Smooth muscle cell (in vitro differentiated cells): ENCODE results near the gene MMRN1. TPM values are rescaled to one million over a fixed set of nuclear protein-coding genes. Genes with fewer than 3 reads are reported as not detected.

Source experiments
- DNase-seq: peaks from one replicate; lab custom pipeline; 2025; ENCODE audit not compliant: unreplicated experiment; lab: John Stamatoyannopoulos, UW
- H2AFZ ChIP-seq: fragments of 200-600 bp; sonication (generic); 2 replicates; pipeline ENCODE4 v1.6.0; 2016; ENCODE audit warnings: antibody characterized with exemption, low read depth, mild to moderate bottlenecking
- H3F3A ChIP-seq: fragments of 200-600 bp; sonication (generic); 2 replicates; pipeline ENCODE4 v1.6.0; 2017; ENCODE audit warnings: antibody characterized with exemption, low read depth
- H3K27ac ChIP-seq: fragments of 200-600 bp; sonication (generic); 2 replicates; pipeline ENCODE4 v1.5.1; 2016; ENCODE audit warnings: low read depth, mild to moderate bottlenecking
- H3K27me3 ChIP-seq: fragments of 200-600 bp; sonication (generic); 2 replicates; pipeline ENCODE4 v1.6.1; 2016; ENCODE audit warnings: low read depth, mild to moderate bottlenecking
- H3K36me3 ChIP-seq: fragments of 200-600 bp; sonication (generic); 2 replicates; pipeline ENCODE4 v1.5.1; 2016; ENCODE audit warnings: low read depth
- H3K4me1 ChIP-seq: fragments of 200-600 bp; sonication (generic); 2 replicates; pipeline ENCODE4 v1.5.1; 2016; ENCODE audit warnings: low read depth
- H3K4me2 ChIP-seq: fragments of 200-600 bp; sonication (generic); 2 replicates; pipeline ENCODE4 v1.6.0; 2016; ENCODE audit warnings: mild to moderate bottlenecking
- H3K4me3 ChIP-seq: fragments of 200-600 bp; sonication (generic); 2 replicates; pipeline ENCODE4 v1.5.1; 2016; ENCODE audit warnings: mild to moderate bottlenecking
- H3K79me2 ChIP-seq: fragments of 200-600 bp; sonication (generic); 2 replicates; pipeline ENCODE4 v1.6.0; 2016; ENCODE audit warnings: low read depth, mild to moderate bottlenecking
- H3K9ac ChIP-seq: fragments of 200-600 bp; sonication (generic); 2 replicates; pipeline ENCODE4 v1.6.0; 2016; ENCODE audit warnings: low read depth
- H3K9me3 ChIP-seq: fragments of 200-600 bp; sonication (generic); replicated peaks from 2 replicates; pipeline ENCODE4 v1.5.1; 2016; ENCODE audit warnings: low read depth
- H4K20me1 ChIP-seq: fragments of 200-600 bp; sonication (generic); 2 replicates; pipeline ENCODE4 v1.6.0; 2016; ENCODE audit warnings: low read depth
- CTCF ChIP-seq: fragments of 200-600 bp; sonication (generic); IDR thresholded peaks from 2 replicates; pipeline ENCODE4 v1.5.1; 2017; ENCODE audit warnings: borderline replicate concordance, mild to moderate bottlenecking, antibody characterized with exemption; ENCODE audit not compliant: insufficient read depth, poor library complexity, severe bottlenecking
- WGBS: methylation state at CpG from one replicate; pipeline ENCODE4 v1.1.7; 2016; ENCODE audit warnings: low lambda C conversion rate; 5-methylcytosine and 5-hydroxymethylcytosine counted together
- polyA plus RNA-seq: library from polyadenylated mRNA; unstranded; fragments of >200 nt; fragmentation: Nextera tagmentation; extraction: Ambion mirVana; gene quantifications from 2 replicates; pipeline ENCODE4 v1.2.1, GENCODE V29; 2016
- total RNA-seq: library from RNA; depleted of rRNA; stranded (reverse); fragments of >200 nt; gene quantifications from 2 replicates; pipeline ENCODE4 v1.2.3, GENCODE V29; 2014

MMRN1 gene
- total and polyA plus RNA-seq, 2 experiments from 2014 or later: 0.04 TPM; not detected in 1

- TF ChIP-seq CTCF: no peak
- Histone ChIP-seq H3K9me3 (no peaks in the 10 kb centered on the region), H3K27ac (no peak overlapping the region), H3K36me3 (no peaks in the 10 kb centered on the region), H2AFZ (no peak overlapping the region), H3K4me1 (no peaks in the 10 kb centered on the region), H3K4me2 (no peak overlapping the region), H3K79me2 (no peaks in the 10 kb centered on the region), H3K27me3 (no peaks in the 10 kb centered on the region), H3K4me3 (no peak overlapping the region), H4K20me1 (no peaks in the 10 kb centered on the region), H3K9ac (no peak overlapping the region), H3F3A (no peaks in the 10 kb centered on the region)
- no peak for DNase-seq
- WGBS: 82% methylated on average over 5 of the region's 5 CpGs
Observed at GRCh38 chr4:89860971-89861370, 33.7 kb upstream of the MMRN1 start.

- no peak for TF ChIP-seq CTCF
- Histone ChIP-seq H3K9me3 (no peaks in the 10 kb centered on the region), H3K4me3 (no peak overlapping the region), H3K9ac (no peak overlapping the region), H3F3A (no peaks in the 10 kb centered on the region), H3K4me1 (no peaks in the 10 kb centered on the region), H3K36me3 (no peaks in the 10 kb centered on the region), H4K20me1 (no peaks in the 10 kb centered on the region), H3K27ac (no peak overlapping the region), H3K27me3 (no peaks in the 10 kb centered on the region), H3K79me2 (no peaks in the 10 kb centered on the region), H2AFZ (no peak overlapping the region), H3K4me2 (no peak overlapping the region)
- no peak for DNase-seq
- 93% methylated on average over 5 of the region's 5 CpGs for WGBS
Observed at GRCh38 chr4:89863533-89863932, 31.1 kb upstream of the MMRN1 start.

GRCh38 chr4:89868276-89868675 is 26.4 kb upstream of the MMRN1 start:
- H3F3A ChIP-seq: no peaks in the 10 kb centered on the region
- no peak overlapping the region for H3K4me3 ChIP-seq
- H3K4me1 ChIP-seq: no peaks in the 10 kb centered on the region
- no peaks in the 10 kb centered on the region for H3K36me3 ChIP-seq
- no peak for DNase-seq
- H3K9ac ChIP-seq: no peak overlapping the region
- no peaks in the 10 kb centered on the region for H4K20me1 ChIP-seq
- no peak overlapping the region for H3K4me2 ChIP-seq
- no peaks in the 10 kb centered on the region for H3K27me3 ChIP-seq
- TF ChIP-seq CTCF: no peak
- no peak overlapping the region for H2AFZ ChIP-seq
- no peaks in the 10 kb centered on the region for H3K79me2 ChIP-seq
- H3K27ac ChIP-seq: no peak overlapping the region
- no peaks in the 10 kb centered on the region for H3K9me3 ChIP-seq

GRCh38 chr4:89868999-89869589 is 25.6 kb upstream of the MMRN1 start:
- no peaks in the 10 kb centered on the region for H3K79me2 ChIP-seq
- no peak overlapping the region for H3K4me3 ChIP-seq
- no peaks in the 10 kb centered on the region for H3K9me3 ChIP-seq
- H3K9ac ChIP-seq: no peak overlapping the region
- H3K4me2 ChIP-seq: no peak overlapping the region
- peak; percentile 64 for TF ChIP-seq CTCF
- DNase-seq: no peak
- no peaks in the 10 kb centered on the region for H3F3A ChIP-seq
- H4K20me1 ChIP-seq: no peaks in the 10 kb centered on the region
- no peak overlapping the region for H3K27ac ChIP-seq
- no peaks in the 10 kb centered on the region for H3K36me3 ChIP-seq
- WGBS: 49% methylated on average over 2 of the region's 2 CpGs
- no peaks in the 10 kb centered on the region for H3K27me3 ChIP-seq
- no peaks in the 10 kb centered on the region for H3K4me1 ChIP-seq
- no peak overlapping the region for H2AFZ ChIP-seq
